Daoy (cell line): ENCODE data around the gene DNAJC13. TPM values are rescaled to one million over a fixed set of nuclear protein-coding genes. Genes with fewer than 3 reads are reported as not detected.

ENCODE experiments used
- total RNA-seq: library from RNA; depleted of rRNA; stranded (reverse); fragments of >200 nt; shearing (Covaris generic); gene quantifications from 2 replicates; pipeline ENCODE4 v1.2.3, GENCODE V29; 2014; rRNA removed

Gene DNAJC13
- total RNA-seq, 1 experiment from 2014 or later, result 31.3 TPM

Other genes starting within 250 kb of the DNAJC13 start
- 2.9 TPM in 1 of 2 replicates, not detected in the other for gene ACP3, start 100.1 kb upstream of the DNAJC13 start, total RNA-seq
- not detected in 2 replicates for gene ACKR4, start 179.8 kb downstream of the DNAJC13 start, total RNA-seq
- 4.7 TPM in 2 replicates for gene ACAD11, start 242.3 kb downstream of the DNAJC13 start, total RNA-seq
- 31.7 and 48.8 TPM in 2 replicates for gene UBA5, start 242.8 kb downstream of the DNAJC13 start, total RNA-seq